Left ventricle myocardium inferior (tissue), 1 donor: ENCODE data around the gene RASGRP4. TPM values are rescaled to one million over a fixed set of nuclear protein-coding genes. Genes with fewer than 3 reads are reported as not detected.

ENCODE experiments used
- DNase-seq: peaks from one replicate; pipeline ENCODE4 v3.0.0-alpha.2; 2020
- H3K27ac ChIP-seq: fragments of 200-600 bp; replicated peaks from 2 replicates; pipeline ENCODE4 v1.8.0; 2021
- H3K27me3 ChIP-seq: fragments of 200-600 bp; 2 replicates; pipeline ENCODE4 v1.8.0; 2021; ENCODE audit warnings: low read depth
- H3K36me3 ChIP-seq: fragments of 200-600 bp; 2 replicates; pipeline ENCODE4 v1.8.0; 2021
- H3K4me1 ChIP-seq: fragments of 200-600 bp; 2 replicates; pipeline ENCODE4 v1.8.0; 2021
- H3K4me3 ChIP-seq: fragments of 200-600 bp; 2 replicates; pipeline ENCODE4 v1.8.0; 2021; ENCODE audit warnings: mild to moderate bottlenecking, moderate library complexity
- H3K9me3 ChIP-seq: fragments of 200-600 bp; replicated peaks from 2 replicates; pipeline ENCODE4 v1.8.0; 2021
- CTCF ChIP-seq: fragments of 200-600 bp; IDR thresholded peaks from 2 replicates; pipeline ENCODE4 v1.8.0; 2021; ENCODE audit warnings: antibody characterized with exemption, mild to moderate bottlenecking, borderline replicate concordance
- intact Hi-C: fragments of 100-400 bp; cut with micrococcal nuclease; formaldehyde crosslinking; loops from one replicate; pipeline ENCODE4 v1.11.0; 2022
- total RNA-seq: library from RNA; stranded (reverse); fragmentation: NEBNext Ultra II Directional; extraction: Animal tissue kit (Norgen Biotek cat#: 25700); gene quantifications from one replicate; pipeline ENCODE4 v1.2.1, GENCODE V29; 2021
- donor health status: DM: no; HTN: yes; CAD: no; lungs with severe emphysema.

Gene RASGRP4
- total RNA-seq, 1 donor from 2014 or later: 1.5 TPM

GRCh38 chr19:38445362-38445761 lies 19.3 kb upstream of the RASGRP4 start:
- DNase-seq: no peak
- intact Hi-C loops: no loop called here
- H3K4me3 ChIP-seq: no peak overlapping the region
- TF ChIP-seq CTCF: no peak
- H3K9me3 ChIP-seq: no peaks in the 10 kb centered on the region
- peaks cover 41% of the 10 kb centered on the region for H3K27me3 ChIP-seq
- no peaks in the 10 kb centered on the region for H3K4me1 ChIP-seq
- H3K36me3 ChIP-seq: no peaks in the 10 kb centered on the region
- H3K27ac ChIP-seq: no peak overlapping the region

DNA sequence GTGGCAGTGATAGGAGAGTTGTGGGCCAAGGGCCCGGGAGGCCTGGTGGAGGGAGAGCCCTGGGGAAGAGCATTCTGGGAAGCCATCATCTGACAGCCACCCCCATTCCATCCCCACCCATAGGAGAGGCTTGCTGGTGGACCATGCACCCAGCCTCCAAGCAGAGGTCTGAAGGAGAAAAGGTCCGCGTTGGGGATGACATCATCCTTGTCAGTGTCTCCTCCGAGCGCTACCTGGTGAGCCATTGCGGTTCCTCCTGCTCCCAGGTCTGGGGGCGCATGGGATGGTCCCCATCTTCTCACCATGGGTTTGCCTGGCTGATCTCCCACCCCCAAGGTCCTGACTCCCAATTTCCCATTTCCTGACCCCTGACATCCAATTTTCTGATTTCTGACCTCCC lies 18.0 kb upstream of the RASGRP4 start:
- Histone ChIP-seq H3K9me3 (no peaks in the 10 kb centered on the region), H3K27me3 (peaks cover 49% of the 10 kb centered on the region), H3K36me3 (no peaks in the 10 kb centered on the region), H3K4me1 (no peaks in the 10 kb centered on the region), H3K4me3 (no peak overlapping the region), H3K27ac (no peak overlapping the region)
- no peak for DNase-seq
- intact Hi-C loops: no loop called here
- no peak for TF ChIP-seq CTCF

DNA sequence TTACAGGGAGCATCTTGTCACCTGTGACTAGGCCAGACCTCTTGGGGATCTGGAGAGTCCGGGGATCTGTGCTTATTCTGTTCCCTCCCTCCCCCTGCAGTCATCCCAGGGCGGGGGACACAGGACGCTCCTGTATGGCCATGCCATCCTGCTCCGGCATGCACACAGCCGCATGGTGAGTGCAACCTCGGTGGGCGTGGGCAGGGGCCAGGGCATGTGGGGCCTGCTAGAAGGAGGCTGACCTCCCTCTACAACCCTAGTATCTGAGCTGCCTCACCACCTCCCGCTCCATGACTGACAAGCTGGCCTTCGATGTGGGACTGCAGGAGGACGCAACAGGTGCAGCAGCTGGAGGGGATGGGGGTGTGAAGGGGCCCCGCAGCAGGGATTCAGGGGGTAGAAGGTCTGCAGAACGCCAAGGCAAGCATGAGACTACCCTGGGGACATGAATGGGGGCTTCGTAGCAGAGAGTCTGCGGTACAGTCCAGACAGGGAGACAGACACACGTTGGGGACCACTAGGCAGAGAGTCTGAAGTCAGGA lies 17.5 kb upstream of the RASGRP4 start:
- peaks cover 53% of the 10 kb centered on the region for H3K27me3 ChIP-seq
- no peaks in the 10 kb centered on the region for H3K36me3 ChIP-seq

DNA sequence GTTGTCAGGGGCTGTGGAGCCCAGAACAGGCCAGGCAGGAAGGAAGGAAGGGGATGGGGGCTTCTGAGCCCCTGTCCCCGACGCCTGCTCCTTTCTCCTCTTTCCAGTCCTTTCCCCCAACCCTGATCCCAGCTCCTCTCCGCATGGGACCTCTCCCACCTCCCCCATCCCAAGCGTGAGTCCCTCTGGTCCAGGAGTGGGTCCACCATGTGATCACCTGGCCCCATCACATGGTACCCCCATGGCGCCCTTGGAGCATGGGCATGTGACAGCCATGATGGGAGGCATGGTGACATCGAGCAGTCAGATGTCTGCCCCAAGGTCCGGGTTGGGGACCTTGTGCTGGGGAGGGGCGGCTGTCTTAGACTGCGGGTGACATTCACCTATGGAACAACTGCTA lies 16.7 kb upstream of the RASGRP4 start:
- Histone ChIP-seq H3K36me3 (no peaks in the 10 kb centered on the region), H3K4me3 (no peak overlapping the region), H3K27me3 (peaks cover 56% of the 10 kb centered on the region), H3K27ac (no peak overlapping the region), H3K4me1 (no peaks in the 10 kb centered on the region), H3K9me3 (no peaks in the 10 kb centered on the region)
- intact Hi-C loops: no loop called here
- DNase-seq: no peak
- no peak for TF ChIP-seq CTCF

More for the DNA sequence above, 17.5 kb upstream of the RASGRP4 start:
- Histone ChIP-seq H3K4me3 (no peak overlapping the region), H3K27ac (no peak overlapping the region), H3K9me3 (no peaks in the 10 kb centered on the region), H3K4me1 (no peaks in the 10 kb centered on the region)
- no peak for DNase-seq
- no peak for TF ChIP-seq CTCF
- intact Hi-C loops: no loop called here

DNA sequence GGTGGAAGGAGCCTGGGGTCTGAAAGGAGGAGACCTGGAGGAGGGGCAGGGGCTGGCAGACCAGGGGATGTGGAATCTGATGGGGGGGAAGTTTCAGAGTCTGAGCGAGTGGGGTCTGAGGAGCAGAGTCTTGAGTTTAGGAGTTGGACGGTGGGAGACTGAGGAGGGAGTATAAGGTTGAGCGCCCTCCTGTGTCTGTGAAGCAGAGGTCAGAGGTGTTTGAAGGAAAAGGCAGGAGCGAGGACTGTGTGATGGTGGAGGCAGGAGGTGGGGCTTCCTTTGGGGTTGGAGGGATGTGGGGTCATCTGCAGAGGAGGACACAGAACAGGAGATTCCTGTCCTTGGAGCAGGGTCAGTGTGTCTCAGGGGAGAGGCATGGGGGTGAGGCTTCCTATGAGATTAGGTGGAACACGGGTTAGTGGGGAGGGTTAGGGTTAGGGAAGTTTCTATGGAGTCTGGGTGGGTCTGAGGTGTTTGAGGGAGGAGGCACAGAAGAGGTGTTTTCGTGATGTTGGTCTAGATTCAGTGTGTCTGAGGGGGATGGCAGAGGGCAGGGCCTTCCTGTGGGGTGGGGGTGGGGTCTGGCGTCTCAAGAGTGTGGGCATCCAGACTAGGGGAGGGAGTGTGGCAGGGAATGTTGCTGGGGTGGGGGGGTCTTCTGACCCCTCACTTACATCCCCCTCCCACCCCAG lies 15.8 kb upstream of the RASGRP4 start:
- Histone ChIP-seq H3K4me3 (no peak overlapping the region), H3K27ac (no peak overlapping the region), H3K36me3 (no peaks in the 10 kb centered on the region), H3K4me1 (no peaks in the 10 kb centered on the region), H3K27me3 (peaks cover 59% of the 10 kb centered on the region), H3K9me3 (no peaks in the 10 kb centered on the region)
- no peak for TF ChIP-seq CTCF
- no peak for DNase-seq
- intact Hi-C loops: no loop called here
